Glomerular endothelial cell (primary cell): ENCODE measurements around the gene FFAR2. TPM values are rescaled to one million over a fixed set of nuclear protein-coding genes. Genes with fewer than 3 reads are reported as not detected.

Experiments
- DNase-seq: peaks from one replicate; pipeline ENCODE4 v3.0.0-alpha.2; 2011; ENCODE audit warnings: low read depth, low spot score; ENCODE audit errors: extremely low read depth
- total RNA-seq: library from RNA; depleted of rRNA; stranded (reverse); fragments of >200 nt; gene quantifications from 2 replicates; pipeline ENCODE4 v1.2.3, GENCODE V29; 2015

The FFAR2 gene
- total RNA-seq, 1 donor from 2014 or later = not detected

DNA sequence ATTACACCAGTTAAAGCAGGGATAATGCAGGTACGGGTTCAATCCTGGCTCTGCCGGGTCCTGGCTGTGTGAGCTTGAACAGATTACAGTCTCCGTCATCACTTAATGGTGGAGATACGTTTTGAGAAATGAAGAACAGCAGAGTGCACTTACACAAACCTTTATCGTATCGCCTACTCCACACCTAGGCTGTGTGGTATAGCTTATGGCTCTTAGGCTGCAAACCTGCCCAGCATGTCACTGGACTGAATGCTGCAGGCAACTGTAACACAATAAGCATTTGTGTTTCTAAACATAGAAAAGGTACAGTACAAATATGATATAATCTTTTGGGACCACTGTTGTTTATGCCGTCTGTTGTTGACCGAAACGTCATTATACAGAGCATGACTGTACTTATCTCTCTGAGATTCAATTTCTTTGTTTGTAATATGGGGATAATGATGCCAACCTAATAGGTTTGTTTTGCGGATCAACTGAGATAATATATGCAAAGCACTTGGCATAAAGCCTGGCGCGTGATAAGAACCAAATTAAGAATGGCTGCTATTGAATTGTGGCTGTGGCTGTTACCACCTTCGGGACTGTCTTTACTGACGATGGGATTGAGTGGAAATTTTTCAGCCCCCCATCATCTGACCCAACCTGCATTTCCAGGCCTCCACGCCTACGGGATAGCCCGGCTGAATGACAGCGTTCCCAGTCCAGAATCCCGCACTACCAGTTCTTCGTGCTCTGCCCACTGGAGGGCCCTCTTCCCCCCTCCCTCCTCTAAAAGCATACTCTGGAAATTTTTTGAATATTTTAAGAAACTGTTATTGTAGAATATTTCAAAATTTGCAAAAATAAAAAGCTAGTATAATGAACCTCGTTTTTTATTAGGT lies 31.0 kb downstream of the FFAR2 start:
- no peak for DNase-seq

DNA sequence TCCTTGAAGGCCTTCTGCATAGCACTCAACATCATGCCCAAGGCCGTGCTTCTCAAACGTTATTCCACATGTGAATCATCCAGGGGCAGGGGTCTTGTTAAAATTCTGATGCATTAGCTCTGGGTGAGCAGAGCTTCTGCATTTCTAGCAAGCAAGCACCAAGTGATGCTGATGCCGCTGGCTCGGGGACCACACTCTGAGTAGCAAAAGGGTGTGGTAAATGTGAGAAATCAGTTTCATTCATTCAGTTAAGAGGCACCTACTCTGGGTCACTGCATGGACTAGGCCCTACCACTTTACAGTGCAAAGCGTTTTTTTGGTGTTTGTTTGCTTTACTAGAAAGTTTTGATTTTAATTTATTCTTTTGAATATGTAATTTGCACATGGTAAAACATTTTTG lies 35.0 kb downstream of the FFAR2 start:
- no peak for DNase-seq

DNA sequence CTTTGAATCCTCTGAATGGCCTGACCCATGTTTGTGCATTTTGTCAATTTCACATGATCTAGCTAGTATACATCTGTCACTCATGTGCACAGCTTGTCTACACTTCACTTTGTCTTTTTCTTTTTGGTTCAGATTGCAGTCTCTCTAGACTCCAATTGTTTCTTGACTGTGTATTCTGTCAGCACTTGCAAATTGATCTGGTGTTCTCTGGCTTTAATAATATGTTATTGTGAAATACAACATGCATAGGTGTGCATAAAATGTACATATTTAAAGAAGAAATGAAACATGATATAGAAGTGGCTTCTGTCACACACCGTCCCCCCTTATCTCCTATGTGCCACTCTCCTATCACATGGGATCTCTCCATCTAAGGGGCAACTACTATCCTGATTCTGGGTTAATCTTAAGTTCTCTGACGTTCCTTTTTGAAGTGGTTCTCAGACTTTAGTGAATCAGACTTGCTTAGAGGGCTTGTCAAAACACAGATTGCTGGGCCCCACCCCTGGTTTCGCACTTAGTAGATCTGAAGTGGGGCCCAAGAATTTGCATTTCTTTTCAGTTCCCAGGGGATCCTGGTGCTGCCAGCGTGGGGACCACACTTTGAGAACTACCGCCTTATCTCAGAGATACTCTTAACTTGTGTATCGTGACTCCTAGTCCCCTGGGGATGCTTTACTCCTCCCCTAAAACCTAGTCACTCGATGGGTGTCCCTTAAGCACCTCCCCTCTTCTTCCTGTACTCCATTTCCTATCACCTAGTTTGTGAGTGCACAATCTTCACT lies 36.4 kb downstream of the FFAR2 start:
- DNase-seq = no peak

DNA sequence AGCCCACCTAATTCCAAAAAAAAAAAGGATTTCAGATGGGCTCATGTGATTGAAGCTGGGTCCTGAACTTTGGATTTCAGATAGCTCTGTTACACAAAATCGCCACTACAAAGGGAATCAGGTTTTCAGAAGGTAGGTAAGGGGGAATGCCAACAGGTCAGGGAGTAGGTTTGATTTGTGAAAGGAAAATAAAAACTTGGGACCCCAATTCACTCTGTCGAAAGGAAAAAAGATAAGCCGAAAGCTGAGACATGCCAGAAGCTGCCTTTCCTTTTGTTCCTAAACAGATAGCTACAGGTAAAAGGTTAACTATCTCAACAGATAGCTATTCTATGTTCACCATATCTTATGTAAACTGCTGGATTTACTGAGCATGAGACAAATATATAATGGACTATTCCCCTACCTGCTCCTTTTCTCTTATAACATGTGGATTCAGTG lies 38.2 kb downstream of the FFAR2 start:
- DNase-seq = no peak

DNA sequence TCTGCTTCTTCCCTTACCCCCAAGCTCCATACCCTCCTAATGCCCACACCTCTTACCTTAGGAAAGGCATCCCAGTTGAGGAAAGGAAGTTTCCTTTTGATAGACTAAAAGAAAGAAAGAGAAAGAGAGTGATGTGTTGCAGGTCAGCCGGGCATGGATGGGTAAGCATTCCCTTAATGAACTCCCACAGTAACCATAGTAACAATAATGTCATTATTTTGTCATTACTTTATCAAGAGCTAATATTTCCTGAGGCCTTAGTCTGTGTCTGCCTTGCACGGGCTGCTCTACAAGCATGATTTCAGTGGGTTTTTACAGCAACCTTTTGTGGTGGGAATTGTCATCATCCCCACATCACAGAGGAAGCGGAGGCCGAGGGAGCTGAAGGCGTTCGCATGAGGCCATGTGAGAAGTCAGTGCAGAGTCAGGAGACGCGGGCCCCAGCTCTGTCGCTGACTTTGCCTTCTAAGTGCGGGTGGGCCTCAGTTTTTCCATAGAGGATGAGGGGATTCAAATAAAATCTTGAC lies 39.7 kb downstream of the FFAR2 start:
- no peak for DNase-seq

DNA sequence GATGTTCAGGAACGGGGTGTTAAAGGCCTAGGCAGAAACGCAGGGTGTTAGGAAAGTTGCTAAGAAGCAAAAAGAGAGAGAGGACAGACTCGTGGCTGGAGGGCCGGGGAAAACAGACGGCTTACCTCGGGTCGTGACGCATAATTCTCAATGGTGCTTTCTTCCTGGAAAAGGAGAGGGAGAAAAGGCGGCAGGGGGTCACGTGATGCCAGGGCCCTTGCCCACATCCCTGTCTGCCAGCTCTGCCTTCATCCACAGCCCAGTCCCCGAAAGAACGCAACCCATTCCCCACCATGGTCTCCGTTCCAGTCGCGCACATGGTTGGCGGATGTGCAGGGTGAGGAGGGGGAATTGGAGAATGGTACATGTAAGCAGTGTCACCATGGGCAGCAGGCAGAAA lies 40.6 kb downstream of the FFAR2 start:
- DNase-seq = no peak

DNA sequence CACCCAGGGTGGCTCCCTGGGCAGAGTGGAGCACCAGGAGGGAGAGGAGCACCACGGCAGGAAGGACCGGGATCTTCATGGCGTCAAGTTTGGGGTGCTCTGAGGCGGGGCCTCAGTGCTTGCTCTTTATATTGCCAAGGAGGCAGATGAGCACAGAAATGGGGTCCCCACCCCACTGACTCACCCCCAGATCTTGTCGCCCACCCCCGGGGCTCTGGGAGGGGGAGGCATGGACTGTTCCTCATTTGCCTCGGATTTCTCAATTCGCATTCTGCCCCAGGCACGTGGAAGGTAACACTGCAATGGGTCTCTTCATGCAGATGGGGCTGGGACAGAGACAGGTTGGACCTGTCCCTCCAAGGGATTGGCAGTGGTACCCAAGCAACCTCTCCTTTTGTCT lies 42.3 kb downstream of the FFAR2 start, which contains the start of gene KRTDAP:
Gene KRTDAP, minus strand, starts transcription at position 101 of the 400 bp plus-strand sequence. Its CDS starts 22 bp downstream, at position 79.
- no peak for DNase-seq

DNA sequence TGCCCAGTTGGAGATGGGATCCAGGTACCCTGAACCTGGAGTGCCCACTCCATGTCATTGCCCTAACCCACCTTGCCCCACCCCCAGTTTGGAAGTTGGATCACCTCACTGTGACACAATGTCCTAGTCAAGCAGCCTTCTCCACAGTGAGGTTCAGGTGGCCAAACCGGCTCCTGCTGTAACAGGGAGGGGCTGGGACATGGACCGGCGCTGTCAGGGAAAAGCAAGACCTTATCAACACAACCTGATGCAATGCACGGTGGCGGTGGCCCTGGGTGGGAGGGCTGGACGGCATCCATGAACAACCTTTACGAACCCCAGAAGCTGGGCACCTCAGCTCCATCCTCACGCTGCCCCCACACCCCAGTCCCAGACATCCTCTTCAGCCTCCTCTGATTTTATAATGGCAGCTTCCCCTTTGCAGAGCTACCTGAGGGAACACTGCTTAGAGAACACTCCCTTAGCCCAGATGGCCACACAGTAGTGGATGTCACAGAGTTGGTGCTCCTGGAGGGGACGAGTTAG lies 43.8 kb downstream of the FFAR2 start:
- no peak for DNase-seq

DNA sequence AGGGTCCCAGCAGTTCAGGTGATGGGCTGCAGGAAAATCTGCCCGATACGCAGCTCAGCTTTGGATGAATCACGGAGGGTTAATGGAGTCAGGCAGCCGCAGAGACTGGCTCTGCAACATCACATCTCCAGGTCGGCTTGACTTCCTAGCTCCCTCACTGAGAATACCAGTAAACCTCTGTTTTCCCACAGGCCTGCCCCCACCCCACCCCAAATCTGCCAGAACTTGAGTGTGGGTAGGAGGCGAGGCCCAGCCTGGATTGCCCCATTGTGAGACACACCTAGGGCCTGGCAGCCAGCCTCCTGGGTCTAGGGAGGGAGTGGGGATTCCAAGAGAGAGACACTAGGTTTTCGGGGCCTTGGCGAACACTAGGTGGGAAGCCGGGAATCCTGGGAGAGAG lies 45.9 kb downstream of the FFAR2 start:
- DNase-seq = no peak

DNA sequence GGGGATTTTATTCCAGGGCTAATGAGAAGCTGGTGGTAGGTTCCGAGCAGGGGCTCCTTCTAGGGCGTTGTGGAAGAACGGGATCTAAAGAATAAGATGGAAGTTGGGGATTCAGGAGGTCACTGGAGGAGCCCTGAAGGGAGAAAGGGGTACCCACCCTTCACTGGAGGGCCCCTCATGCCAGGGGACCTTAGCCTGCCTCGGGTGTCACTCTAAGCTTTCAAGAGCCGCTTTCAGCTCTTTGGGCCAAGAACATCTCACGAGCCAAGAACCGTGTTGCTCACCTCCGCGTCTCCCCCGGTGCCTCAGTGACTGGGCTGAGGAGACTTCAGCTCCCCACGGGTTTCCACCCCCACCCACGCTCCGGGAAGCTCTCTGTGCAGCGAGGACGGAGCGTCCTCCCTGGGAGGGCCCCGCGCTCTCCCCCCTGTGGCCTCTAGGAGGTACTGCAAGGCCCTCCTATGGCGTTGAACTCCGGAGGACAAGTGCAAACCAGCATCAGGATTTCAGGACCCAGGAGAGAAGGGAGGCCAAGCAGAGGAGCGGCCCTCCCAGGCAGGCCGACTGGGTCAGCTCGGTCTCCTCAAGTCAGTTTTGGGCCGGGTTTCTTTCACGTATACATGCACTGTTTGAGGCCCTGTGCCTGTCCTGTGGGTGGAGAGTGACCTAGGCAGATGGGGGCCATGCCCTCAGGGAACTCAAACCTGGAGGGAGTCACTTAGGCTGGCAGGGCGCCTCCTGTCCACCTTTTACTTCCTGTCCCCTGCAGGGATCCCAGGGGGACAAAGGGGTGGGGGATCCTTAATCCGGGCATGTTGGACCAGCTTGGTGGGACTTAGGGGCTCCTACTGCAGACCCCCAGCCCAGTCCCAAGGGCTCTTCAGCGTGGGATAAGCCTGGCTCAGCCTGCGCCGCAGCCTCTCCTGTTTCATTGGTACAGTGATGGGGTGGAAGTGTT lies 47.3 kb downstream of the FFAR2 start:
- DNase-seq = no peak

DNA sequence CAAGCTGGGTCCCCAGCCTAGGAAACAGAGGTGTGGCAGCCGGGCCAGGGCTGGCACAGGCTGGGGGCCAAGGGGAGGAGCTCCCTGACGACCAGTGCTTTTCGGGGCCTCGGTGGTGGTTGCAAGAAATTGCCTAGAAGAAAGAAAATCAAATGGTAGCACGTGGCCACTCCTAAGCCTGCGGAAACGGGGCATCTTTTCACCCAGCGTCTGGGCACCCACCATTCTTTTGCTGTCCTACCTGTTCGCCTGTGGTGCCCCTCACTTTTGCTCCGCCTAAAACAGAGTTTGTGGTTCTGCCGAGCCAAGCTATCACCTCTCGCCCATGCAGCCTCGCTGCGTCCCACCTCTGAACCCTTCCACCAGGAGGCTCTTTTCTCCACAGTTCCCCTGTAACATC lies 49.3 kb downstream of the FFAR2 start:
- no peak for DNase-seq

DNA sequence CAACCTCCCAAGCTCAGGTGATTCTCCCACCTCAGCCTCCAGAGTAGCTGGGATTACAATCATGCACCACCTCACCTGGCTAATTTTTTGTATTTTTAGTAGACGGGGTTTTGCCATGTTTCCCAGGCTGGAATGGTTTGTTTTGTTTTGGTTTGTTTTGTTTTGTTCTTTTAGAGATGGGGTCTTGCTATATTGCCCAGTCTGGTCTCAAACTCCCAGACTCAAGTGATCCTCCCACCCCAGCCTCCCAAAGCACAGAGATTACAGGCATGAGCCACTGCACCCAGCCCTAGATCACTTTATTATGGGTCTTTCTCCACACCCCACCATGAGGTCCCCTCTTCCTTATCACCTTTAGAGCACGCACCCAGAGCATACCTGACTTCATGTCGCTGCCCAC lies 50.2 kb downstream of the FFAR2 start:
- DNase-seq = no peak

DNA sequence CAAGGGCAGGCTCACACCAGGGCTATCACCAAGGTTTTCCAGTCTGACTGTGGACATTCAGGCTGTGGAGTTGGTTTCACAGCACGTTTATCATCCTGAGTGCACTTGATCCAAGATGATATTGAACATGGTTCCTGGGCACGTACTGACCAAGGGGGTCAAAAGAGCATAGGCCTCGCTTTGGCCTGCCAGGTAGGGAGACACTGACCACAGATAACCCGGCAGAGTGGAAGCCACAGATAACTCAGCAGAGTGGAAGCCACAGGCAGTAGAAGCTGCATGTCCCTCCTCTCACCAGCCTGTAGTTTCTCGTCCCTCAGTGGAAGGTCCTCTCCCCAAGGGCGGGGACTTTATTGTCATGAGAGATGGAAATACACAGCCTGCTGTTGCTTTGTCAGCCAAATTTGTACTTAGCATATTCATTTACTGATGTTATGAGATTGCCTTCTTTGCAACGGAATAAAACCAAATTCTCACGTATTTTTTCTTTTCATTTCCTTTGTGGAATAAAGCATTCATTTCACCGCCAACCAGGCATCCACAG lies 51.0 kb downstream of the FFAR2 start:
- DNase-seq = no peak

DNA sequence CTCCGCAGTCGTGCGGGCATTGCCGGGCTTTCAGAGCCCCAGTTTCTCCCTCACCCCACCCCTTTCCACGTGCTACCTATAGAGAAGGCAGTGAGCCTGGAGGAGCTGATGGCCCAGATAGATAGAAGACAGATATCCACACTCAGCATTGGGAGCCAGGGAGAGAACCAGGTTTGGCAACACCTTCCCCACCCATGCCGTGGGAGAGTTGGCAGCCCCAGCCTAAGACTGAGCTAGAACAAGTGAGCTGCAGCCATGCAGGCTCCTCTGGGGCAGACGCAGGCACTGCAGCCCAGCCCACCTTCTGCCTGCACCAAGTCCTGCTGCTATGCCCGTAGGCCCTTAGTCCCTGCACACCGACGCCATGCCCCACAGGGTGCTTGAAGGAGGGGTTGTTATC lies 52.6 kb downstream of the FFAR2 start:
- DNase-seq = no peak

Other genes with a start within 250 kb of the FFAR2 start
- not detected in 2 replicates for gene FAM187B, start 219.5 kb upstream of the FFAR2 start, total RNA-seq
- 1.6 and 7.5 TPM in 2 replicates for gene LSR, start 199.3 kb upstream of the FFAR2 start, total RNA-seq
- gene USF2, start 179.3 kb upstream of the FFAR2 start, total RNA-seq = 73.1 and 80.6 TPM in 2 replicates
- gene HAMP, start 165.7 kb upstream of the FFAR2 start, total RNA-seq = 0.06 TPM in 1 of 2 replicates, not detected in the other
- 0.68 TPM in 1 of 2 replicates, not detected in the other for gene MAG, start 156.1 kb upstream of the FFAR2 start, total RNA-seq
- 0.29 and 1.8 TPM in 2 replicates for gene CD22, start 119.1 kb upstream of the FFAR2 start, total RNA-seq
- gene FFAR1, start 100.4 kb upstream of the FFAR2 start, total RNA-seq = not detected in 2 replicates
- gene FFAR3, start 89.8 kb upstream of the FFAR2 start, total RNA-seq = not detected in 2 replicates
- gene GPR42, start 77.2 kb upstream of the FFAR2 start, total RNA-seq = not detected in 2 replicates
- gene KRTDAP, start 42.2 kb downstream of the FFAR2 start, total RNA-seq = not detected in 2 replicates
- gene DMKN, start 65.4 kb downstream of the FFAR2 start, total RNA-seq = 17.4 TPM in 1 of 2 replicates, not detected in the other
- gene SBSN, start 80.1 kb downstream of the FFAR2 start, total RNA-seq = not detected in 2 replicates
- gene GAPDHS, start 85.2 kb downstream of the FFAR2 start, total RNA-seq = not detected in 2 replicates
- gene TMEM147, start 97.4 kb downstream of the FFAR2 start, total RNA-seq = 77.8 and 79.9 TPM in 2 replicates
- not detected in 2 replicates for gene ATP4A, start 115.4 kb downstream of the FFAR2 start, total RNA-seq
- gene PMIS2, start 137.9 kb downstream of the FFAR2 start, total RNA-seq = not detected in 2 replicates
- gene HAUS5, start 164.5 kb downstream of the FFAR2 start, total RNA-seq = 5.8 and 9.1 TPM in 2 replicates
- 98.4 and 110 TPM in 2 replicates for gene RBM42, start 180.8 kb downstream of the FFAR2 start, total RNA-seq
- 0.70 and 2.3 TPM in 2 replicates for gene ETV2, start 193.5 kb downstream of the FFAR2 start, total RNA-seq
- gene COX6B1, start 200.1 kb downstream of the FFAR2 start, total RNA-seq = 418 and 559 TPM in 2 replicates
- not detected in 2 replicates for gene UPK1A, start 218.3 kb downstream of the FFAR2 start, total RNA-seq